ENCODE results near the gene KAT14. TPM values are rescaled to one million over a fixed set of nuclear protein-coding genes. Genes with fewer than 3 reads are reported as not detected.
A peak's percentile ranks its signal among the peaks of the same experiment; 100 is the strongest.
"Not testable (repeated sequence)": the region's sequence is repeated elsewhere in the genome, so short reads cannot be mapped to it uniquely, and the experiment has no call there.

Gene KAT14, protein sequence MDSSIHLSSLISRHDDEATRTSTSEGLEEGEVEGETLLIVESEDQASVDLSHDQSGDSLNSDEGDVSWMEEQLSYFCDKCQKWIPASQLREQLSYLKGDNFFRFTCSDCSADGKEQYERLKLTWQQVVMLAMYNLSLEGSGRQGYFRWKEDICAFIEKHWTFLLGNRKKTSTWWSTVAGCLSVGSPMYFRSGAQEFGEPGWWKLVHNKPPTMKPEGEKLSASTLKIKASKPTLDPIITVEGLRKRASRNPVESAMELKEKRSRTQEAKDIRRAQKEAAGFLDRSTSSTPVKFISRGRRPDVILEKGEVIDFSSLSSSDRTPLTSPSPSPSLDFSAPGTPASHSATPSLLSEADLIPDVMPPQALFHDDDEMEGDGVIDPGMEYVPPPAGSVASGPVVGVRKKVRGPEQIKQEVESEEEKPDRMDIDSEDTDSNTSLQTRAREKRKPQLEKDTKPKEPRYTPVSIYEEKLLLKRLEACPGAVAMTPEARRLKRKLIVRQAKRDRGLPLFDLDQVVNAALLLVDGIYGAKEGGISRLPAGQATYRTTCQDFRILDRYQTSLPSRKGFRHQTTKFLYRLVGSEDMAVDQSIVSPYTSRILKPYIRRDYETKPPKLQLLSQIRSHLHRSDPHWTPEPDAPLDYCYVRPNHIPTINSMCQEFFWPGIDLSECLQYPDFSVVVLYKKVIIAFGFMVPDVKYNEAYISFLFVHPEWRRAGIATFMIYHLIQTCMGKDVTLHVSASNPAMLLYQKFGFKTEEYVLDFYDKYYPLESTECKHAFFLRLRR
- total RNA-seq, result 10 to 100 TPM; 17.9 to 18.4 TPM

DNA sequence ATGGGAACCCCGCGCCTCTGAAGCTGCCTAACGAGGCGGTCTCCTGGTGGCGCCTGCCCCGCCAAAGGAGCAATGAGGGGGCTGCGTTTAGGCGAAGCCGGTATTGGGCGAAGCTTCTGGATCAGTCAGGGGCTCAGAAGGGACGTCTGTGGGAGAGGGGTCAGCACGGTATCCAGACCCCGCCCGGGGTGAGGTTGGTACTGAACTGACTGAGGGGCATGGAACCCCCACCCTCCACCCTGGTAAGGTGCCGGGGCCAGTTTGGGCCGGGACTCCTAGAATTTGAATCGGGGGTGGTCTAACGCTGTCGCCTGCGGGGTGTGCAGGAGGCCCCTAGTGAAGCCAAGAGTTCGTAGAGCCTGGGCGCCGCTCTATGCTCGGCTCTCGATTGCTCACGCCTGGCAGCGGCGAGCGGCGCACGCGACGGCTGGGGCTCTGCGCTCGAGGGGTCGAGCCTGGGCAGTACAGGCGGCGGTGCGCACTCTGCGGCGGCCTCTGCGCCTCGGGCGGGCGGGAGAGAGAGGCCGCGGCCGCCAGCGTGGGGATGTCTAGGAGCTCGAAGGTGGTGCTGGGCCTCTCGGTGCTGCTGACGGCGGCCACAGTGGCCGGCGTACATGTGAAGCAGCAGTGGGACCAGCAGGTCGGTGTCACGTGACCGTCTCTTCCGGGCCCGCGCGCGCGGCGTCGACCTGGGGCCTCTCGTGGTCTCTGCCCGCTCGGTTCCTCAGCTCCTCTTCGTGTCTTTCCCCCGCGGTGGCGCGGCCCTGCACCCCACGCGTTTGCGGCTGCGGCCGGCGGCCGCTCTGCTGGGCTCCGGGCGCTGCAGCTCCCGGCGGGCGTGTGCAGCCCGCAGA, at the start of gene KAT14, which contains the start of gene PET117:
Gene KAT14 (plus strand): TSS at position 452 of the 854 bp plus-strand sequence. CDS start 4,798 bp downstream, outside the sequence.
Gene PET117 (plus strand): TSS at position 452 of the 854 bp plus-strand sequence. CDS start 93 bp downstream, at position 545.
- no peaks in the 10 kb centered on the region for H3K9me3 Mint-ChIP-seq
- peaks cover 30% of the 10 kb centered on the region for H3K4me1 Mint-ChIP-seq (ENCODE audit: low read depth)
- H3K36me3 Mint-ChIP-seq (ENCODE audit: low read depth), result peaks cover 13% of the 10 kb centered on the region
- peak within 1 kb of the TSS; percentile 90 for H3K27ac Mint-ChIP-seq
- ChIA-PET POLR2A (interaction anchor here (0.7 to 3.4 kb wide), 15 partner anchors 8 to 631 kb away, joined by 3 to 10 read pairs (median 3); partner anchors contain the start of genes MGME1, OVOL2, SEC23B and SNX5), CTCF (no interaction called here)
- peak within 1 kb of the TSS; percentile 71 for H3K4me3 Mint-ChIP-seq
- H3K27me3 Mint-ChIP-seq, result no peaks in the 10 kb centered on the region
- ATAC-seq (peak; percentile 92), DNase-seq (peak; percentile 89)
- TF ChIP-seq, protein P1, sequence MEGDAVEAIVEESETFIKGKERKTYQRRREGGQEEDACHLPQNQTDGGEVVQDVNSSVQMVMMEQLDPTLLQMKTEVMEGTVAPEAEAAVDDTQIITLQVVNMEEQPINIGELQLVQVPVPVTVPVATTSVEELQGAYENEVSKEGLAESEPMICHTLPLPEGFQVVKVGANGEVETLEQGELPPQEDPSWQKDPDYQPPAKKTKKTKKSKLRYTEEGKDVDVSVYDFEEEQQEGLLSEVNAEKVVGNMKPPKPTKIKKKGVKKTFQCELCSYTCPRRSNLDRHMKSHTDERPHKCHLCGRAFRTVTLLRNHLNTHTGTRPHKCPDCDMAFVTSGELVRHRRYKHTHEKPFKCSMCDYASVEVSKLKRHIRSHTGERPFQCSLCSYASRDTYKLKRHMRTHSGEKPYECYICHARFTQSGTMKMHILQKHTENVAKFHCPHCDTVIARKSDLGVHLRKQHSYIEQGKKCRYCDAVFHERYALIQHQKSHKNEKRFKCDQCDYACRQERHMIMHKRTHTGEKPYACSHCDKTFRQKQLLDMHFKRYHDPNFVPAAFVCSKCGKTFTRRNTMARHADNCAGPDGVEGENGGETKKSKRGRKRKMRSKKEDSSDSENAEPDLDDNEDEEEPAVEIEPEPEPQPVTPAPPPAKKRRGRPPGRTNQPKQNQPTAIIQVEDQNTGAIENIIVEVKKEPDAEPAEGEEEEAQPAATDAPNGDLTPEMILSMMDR (IDR thresholded peaks at IDR 0.05), result no peak
- intact Hi-C loops (cut with micrococcal nuclease), result loop anchor here (5.0 kb wide), 1 partner anchor 140 kb away; no protein-coding TSS in a partner anchor

DNA sequence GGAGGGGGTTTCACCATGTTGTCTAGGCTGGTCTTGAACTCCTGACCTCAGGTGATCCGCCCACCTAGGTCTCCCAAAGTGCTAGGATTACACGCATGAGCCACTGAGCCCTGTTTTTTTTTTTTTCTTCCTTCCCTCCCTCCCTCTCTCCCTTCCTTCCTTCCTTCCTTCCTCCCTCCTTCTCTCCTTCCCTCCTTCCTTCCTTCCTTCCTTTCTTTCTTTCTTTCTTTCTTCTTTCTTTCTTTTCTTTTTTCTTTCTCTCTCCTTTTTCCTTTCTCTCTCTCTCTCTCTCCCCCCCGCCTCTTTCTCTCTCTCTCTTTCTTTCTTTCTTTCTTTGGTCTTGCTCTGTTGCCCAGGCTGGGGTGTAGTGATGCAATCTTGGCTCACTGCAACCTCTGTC, 49.4 kb upstream of the KAT14 start:
- CTCF ChIA-PET; intact Hi-C loops (cut with micrococcal nuclease); H3K4me1 Mint-ChIP-seq (ENCODE audit: low read depth); H3K4me3 Mint-ChIP-seq; H3K9me3 Mint-ChIP-seq; H3K36me3 Mint-ChIP-seq (ENCODE audit: low read depth); DNase-seq; ATAC-seq; H3K27ac Mint-ChIP-seq; H3K27me3 Mint-ChIP-seq; POLR2A ChIA-PET: not testable (repeated sequence)

DNA sequence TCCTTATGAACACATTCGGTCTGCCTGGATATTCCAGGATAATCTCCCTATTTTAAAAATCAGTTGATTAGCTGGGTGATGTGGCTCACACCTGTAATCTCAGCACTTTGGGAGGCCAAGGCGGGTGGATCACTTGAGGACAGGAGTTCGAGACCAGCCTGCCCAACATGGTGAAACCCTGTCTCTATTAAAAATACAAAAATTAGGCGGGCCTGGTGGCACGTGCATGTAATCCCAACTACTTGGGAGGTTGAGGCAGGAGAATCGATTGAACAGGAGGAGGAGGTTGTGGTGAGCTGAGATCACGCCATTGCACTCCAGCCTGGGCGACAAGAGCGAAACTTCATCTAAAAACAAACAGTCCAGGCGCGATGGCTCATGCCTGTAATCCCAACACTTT, 48.8 kb upstream of the KAT14 start:
- H3K4me3 Mint-ChIP-seq; H3K36me3 Mint-ChIP-seq (ENCODE audit: low read depth); H3K9me3 Mint-ChIP-seq; H3K27ac Mint-ChIP-seq; DNase-seq; H3K4me1 Mint-ChIP-seq (ENCODE audit: low read depth); intact Hi-C loops (cut with micrococcal nuclease); ATAC-seq; POLR2A ChIA-PET; H3K27me3 Mint-ChIP-seq: not testable (repeated sequence)
- CTCF ChIA-PET, result interaction anchor here (1.0 kb wide), 1 partner anchor 43 kb away, joined by 3 read pairs; no protein-coding TSS in a partner anchor

DNA sequence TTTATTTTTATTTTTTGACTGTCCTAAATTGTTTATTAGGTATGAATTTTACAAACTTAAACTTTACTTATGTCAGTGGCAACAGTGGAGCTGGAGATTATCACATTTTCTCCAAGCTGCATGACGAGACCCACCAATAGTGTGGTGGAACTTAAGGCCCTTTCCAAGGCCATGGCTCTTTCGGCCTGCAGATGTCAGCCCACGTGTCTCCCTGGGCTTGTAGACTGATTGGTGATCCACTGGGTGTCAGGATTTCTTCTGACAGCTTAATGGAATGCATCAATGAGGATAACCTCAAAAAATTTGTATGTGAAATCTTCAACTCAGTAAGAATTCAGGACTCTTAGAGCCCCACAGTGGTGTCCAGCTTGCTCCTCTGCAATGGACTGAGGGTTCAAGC, 47.6 kb upstream of the KAT14 start:
- peaks cover 2% of the 10 kb centered on the region for H3K27me3 Mint-ChIP-seq
- H3K27ac Mint-ChIP-seq, result no peak overlapping the region
- ChIA-PET POLR2A (no interaction called here), CTCF (interaction anchor here (1.0 kb wide), 1 partner anchor 44 kb away, joined by 3 read pairs; no protein-coding TSS in a partner anchor)
- no peaks in the 10 kb centered on the region for H3K36me3 Mint-ChIP-seq (ENCODE audit: low read depth)
- no peaks in the 10 kb centered on the region for H3K4me1 Mint-ChIP-seq (ENCODE audit: low read depth)
- no peaks in the 10 kb centered on the region for H3K9me3 Mint-ChIP-seq
- H3K4me3 Mint-ChIP-seq, result no peak overlapping the region
- no peak for DNase-seq
- ATAC-seq, result no peak
- intact Hi-C loops (cut with micrococcal nuclease), result no loop called here
- TF ChIP-seq, protein P1 (IDR thresholded peaks at IDR 0.05), result no peak

DNA sequence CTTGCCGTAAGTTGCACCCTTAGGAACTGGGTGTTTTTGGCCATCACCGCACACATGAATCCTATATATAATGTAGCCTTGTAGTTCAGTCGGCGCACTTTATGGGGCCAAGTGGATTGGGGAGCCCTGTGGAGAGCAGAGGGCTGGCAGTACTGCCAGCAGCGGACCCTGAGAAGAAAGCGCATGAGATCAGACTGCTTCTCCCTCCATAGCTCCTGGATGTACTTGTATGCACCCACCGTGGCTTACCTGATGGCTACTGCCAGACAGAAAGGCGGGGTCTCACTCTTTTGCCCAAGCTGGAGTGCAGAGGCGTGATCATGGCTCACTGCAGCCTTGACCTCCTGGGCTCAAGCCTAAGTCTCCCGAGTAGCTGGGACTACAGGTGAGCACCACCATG, 47.2 kb upstream of the KAT14 start:
- TF ChIP-seq, protein P1 (IDR thresholded peaks at IDR 0.05), result no peak
- no peak for ATAC-seq
- Mint-ChIP-seq H3K4me3 (no peak overlapping the region), H3K27me3 (peaks cover 2% of the 10 kb centered on the region), H3K27ac (no peak overlapping the region), H3K4me1 (ENCODE audit: low read depth) (no peaks in the 10 kb centered on the region), H3K9me3 (no peaks in the 10 kb centered on the region), H3K36me3 (ENCODE audit: low read depth) (no peaks in the 10 kb centered on the region)
- intact Hi-C loops (cut with micrococcal nuclease), result no loop called here
- no peak for DNase-seq
- CTCF ChIA-PET, result no interaction called here
- POLR2A ChIA-PET, result no interaction called here
